GM19238 (cell line): Measurements from ENCODE around the gene RBMS3.
"Not testable (repeated sequence)": the region's sequence is repeated elsewhere in the genome, so short reads cannot be mapped to it uniquely, and the experiment has no call there.

ENCODE experiments used
- DNase-seq: peaks from one replicate; pipeline ENCODE4 v3.0.0; 2011; ENCODE audit warnings: low spot score; ENCODE audit not compliant: insufficient read length

Gene RBMS3

DNA sequence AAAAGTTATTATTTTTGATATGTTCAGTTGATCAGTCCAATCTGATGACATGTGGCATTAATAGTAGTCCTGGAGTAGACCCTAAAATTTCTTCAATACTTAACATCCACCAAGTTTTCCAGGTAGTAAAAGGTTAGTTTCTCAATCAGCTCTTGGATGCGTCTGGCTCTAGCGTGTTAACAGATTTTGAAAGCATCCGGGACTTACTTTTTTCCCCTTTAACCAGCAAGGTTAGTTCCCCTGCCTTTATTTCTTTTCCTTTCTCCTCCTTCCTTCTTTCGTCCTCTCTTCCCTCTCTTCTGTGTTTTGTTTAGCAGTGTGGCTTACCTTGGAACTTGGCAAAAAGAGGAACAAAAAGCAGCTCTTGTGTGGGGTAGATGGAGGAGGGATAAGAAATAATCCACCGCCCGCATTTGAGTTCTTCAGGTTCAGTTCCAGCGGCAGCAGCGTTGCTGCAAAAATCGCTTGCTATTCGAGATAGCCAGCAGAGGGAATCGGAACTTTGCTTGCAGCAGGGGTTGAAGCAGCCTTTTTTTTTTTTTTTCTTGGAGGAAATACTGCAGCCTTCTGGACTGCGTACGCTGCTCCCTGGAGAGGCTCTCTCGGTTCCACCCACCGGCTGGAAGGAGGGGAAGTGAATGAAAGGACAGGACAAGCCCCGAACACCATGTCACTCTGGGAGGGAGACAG is at the start of gene RBMS3:
Gene RBMS3, plus strand, starts transcription at position 668 of the 690 bp plus-strand sequence.
- no peak for DNase-seq

DNA sequence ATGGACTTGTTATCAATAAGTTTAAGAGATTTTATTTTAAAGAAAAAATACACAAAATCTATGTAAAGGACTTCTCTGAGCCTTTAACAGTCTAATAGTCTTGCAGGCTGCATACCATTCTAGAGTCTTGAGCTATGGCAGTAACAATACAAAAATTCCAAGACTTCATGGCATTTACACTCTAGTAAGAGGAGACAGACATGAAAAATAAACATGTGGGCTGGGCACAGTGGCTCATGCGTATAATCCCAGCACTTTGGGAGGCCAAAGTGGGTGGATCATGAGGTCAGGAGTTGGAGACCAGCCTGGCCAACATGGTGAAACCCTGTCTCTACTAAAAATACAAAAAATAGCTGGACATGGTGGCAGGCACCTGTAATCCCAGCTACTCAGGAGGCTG is 47.7 kb upstream of the RBMS3 start:
- not testable (repeated sequence) for DNase-seq

DNA sequence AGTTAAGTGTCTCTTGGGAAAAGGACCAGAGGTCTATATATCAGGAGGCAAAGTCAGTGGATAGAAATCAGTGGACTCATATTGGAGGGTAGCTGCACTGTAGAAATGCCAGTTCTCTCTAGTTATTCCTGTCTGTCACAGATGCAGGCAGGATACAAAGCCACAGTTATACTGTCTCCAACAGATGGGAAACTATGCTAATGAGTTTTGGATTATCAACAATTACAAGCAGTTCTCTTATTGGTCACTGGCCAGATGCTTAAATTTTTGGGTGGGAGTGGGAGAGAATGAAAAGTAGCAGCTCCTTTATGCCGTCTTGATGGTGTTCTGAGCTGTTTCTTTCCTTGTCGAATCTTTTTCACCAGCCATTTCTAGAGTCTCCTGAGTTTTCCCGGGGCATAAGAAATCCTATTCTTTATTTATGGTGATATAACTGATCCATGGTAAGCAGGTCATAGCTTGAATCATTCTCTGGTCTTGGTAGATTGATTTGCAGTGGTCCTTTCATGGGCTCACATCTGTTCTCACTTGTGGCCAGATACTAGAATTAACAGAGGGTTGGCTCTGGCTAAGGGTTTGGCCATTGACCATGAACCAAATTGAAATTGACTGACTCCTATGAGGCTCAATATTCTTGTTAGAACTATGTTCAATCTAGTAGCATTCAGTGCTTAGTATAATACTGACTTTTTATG is 44.6 kb upstream of the RBMS3 start:
- DNase-seq: no peak

DNA sequence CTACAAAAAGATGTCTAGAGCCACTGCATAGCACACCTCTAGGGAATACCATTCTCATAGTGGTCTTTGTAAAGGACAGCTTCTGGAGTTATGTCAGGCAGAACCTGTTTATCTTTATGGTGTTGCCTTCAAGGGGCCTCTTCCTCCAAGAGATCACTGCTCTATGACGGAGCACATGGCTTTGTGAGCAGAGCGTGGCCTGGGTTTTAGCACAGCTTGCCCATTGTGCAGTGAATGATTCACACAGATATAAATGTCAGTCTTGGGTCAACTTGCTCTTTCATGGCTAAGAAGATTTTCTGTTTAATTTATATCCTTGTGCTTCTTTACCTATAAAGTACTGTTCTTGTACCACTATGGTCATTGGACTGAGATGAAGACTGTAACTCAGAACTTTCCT is 41.5 kb upstream of the RBMS3 start:
- no peak for DNase-seq

DNA sequence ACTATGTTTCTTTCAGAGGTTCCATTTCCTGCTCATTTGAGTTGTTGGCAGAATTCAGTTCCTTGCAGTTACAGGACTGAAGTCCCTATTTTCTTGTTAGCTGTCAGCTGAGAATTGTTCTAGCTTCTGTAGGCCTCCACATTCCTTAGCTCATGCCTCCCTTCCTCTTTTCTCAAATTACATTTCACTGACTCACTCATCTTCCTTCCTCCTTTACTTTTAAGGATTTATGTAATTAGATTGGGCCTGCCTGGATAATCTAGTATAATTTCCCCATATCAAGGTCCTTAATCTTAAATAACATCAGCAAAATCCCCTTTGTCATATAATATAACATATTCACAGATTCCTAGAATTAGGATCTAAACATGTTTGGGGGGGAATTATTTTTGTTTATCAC is 40.6 kb upstream of the RBMS3 start:
- DNase-seq: no peak

DNA sequence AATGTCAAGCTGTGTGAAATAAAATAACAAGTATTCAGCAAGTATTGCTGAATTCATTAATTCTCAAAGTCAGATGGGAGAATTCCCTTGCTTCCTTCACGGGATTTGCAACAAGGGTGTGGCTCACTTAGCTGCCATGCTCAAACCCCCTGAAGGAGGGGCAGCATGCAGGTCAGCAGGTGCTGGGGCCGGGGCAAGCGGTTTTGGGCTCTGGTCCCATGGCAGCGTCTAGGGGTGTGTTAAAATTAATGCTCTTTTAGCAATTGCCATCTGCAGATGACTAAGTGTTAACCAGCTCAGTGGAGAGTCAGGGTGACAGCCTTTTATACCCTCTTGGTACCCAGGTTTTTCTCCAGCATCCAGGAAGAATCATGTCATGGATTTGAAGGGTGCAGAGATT is 40.0 kb upstream of the RBMS3 start:
- DNase-seq: no peak

DNA sequence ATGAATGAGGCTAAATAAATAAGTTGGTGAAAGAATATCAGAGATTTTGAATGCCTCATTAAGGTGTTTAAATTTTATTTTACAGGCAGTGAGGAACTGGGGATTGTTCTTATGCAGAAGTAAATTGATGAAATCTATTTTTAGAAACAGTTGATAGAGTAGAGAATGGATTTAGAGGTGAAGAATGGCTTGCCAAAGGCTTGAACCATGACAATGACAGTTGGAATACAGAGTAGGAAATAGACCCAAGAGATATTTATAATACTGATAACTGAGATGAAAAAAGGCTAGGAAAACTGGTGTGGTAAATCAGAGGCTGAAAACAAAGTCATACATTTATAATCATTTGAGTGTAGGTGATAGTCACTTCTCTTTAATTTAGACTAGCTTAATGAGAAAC is 39.0 kb upstream of the RBMS3 start:
- DNase-seq: no peak

DNA sequence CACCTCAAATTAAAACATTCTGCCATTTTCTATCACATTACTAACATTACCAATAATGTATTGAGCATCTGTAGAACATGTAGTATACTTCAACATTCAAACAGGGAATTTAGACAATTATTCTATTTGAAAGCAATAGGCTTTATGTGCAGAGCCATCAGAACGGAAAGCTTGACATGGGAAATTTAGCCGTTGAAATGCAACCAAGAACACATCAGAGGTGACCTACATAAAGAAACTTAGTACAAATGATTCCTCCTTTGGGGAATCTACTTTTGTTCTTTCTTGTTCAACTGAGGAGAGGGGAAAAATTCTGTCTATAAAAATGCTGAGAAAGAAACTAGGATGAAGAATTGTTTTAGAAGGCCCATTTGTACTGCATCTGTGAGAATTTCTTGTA is 38.6 kb upstream of the RBMS3 start:
- no peak for DNase-seq

DNA sequence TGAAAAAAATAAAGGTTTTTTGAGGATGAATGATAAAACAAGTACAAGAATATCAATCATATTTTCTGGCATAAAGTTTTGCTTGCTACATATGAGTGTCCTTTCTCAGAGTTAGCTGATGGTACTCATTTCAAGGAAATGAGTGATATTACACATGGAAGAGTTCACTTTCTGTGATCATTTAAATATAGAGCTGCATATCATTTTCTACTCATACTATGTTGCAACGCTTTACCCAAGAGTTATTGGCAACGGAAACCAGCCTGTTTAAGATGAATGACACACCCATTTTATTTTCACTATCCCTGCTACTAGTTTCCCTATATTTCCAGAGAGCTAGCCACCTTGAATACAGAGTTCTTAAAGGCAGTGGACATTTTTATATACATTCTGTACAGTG is 35.4 kb upstream of the RBMS3 start:
- no peak for DNase-seq

DNA sequence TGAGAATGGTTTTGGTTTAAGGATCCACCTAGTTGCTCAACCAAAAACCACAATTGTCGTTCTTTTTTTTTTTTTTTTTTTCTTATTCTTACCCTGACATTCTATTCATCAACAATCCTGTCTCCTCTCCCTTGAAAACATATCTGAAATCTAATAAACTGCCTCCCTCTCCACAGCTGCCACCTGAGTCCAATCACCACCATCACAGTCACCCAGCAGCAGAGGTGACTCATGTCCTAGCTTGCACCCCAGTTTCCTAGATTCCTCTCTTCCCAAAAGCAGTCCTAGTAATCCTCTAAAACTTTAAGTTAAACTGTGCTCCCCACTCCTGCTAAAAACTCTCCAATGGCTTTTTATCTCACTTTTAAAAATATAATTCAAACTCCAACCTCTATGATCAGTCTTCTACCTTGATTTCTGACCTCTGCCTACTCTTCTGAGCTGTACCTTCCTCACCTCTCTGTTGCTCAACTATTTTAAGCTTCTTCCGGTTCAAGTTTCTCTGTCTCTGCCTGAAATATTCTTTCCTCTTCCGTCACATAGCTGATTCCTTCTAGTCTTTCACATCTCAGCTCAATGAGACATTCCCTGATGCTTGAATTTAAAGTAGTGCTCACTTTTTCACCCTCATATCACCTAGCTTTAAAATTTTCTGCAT is 33.7 kb upstream of the RBMS3 start:
- DNase-seq: no peak

DNA sequence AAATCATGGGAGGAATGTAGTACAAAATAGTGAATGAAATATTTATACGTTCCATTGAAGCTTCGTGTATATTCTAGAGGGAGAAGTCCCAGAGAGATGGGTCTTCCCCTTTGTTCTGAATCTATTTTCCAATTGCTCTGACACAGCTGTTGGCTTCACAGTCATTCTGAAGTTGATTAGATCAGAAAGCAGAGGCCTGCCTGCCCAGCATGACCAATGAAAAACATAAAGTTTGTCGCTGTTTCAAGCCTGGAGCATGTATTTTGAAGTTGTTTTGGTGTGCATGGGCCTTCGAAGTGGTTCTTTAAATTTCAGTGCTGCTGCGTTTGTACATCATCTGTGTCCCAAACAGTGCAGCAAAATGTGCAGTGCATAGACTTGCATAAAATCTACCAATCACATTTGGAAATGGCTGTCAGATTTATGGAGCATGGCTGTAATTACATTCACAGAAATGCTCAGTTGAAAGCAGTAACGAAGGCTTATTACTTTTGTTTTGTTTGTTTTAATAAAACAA is 31.0 kb upstream of the RBMS3 start:
- no peak for DNase-seq

DNA sequence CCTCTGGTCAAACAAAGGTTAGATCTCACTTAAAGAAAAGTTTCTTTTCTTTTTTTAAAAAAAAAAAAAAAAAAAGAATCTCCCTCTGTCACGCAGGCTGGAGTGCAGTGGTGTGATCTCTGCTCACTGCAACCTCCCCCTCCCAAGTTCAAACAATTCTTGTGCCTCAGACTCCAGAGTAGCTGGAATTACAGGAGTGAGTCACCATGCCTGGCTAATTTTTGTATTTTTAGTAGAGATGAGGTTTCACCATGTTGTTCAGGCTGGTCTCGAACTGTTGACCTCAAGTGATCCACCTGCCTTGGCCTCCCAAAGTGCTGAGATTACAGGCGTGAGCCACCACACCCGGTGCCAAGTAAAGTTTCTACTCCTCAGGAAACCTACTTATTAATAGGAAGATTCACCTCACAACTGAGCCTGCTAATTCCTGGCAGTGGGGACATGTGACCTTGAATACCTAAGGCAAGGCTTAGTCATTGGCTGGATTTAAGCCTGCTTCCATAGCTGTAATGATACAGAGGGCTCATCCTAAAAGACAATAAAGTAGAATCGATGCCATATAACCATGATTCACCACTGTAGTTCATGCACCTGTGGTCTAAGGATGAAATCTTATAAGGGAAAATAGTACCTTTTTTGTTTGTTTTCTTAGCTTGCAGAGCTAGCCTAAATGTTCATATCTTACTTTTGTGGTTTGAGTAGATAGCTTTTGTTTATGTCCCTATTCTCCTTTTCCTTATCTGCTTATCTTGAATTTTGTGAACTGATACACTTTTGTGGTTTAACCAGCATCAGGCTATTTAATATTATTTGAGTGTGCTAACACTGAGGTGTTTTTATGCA is 24.8 kb upstream of the RBMS3 start:
- no peak for DNase-seq

DNA sequence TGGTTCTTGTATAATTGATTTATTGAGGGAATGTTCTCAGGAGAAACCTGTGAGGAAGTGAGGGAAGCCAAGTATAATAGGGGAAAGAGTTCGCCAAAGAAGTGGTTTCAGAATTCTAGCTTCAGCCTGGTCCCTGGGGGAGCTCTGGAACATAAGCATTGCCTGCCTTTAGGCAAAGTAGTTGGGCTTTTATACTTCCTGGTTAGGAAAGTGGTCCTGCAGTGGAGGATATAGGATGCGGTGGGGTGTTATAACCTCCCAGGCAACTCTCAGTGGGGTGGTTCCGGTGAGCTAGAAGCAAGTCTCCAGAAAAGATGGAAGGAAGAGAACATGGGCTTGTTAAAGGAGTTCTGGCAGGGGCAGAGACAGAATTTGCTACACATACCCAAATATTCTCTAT is 22.7 kb upstream of the RBMS3 start:
- no peak for DNase-seq

DNA sequence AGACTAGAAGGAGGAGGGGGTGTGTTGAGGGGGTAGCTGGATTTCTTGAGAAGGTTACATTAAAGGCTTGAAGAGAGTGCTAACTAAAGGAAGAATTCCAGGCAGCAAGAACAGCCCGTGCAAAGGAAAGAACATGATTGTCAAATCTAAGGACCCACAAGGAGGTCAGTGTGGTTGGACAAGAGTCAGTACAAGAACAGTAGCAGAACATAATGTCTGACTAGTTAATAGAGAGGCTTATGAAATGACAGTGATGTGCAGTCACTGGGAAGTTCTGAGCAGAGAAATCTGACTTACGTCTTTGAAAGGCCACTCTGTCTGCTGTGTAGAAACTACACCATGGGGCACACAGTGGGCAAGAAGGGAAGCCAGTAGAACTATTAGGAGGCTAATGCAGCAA is 19.8 kb upstream of the RBMS3 start:
- DNase-seq: no peak

DNA sequence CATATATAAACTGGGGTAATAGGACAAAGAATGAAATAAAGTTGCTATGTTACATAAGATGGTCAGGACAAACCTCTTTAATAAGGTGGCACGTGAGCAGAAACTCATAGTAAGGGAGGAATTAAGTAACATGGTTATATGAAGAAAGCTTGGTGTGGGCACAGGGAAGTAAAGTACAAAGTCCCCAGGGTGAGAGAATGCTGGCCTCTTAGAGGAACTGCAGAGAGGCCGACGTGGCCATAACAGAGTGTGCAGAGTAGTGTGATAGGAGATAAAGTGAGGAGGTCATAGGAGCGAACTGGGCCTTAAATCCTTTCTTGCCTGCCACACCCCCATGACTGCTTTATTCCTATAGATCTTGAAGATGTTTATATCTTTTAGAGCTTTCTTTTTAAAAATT is 17.4 kb upstream of the RBMS3 start:
- DNase-seq: no peak

DNA sequence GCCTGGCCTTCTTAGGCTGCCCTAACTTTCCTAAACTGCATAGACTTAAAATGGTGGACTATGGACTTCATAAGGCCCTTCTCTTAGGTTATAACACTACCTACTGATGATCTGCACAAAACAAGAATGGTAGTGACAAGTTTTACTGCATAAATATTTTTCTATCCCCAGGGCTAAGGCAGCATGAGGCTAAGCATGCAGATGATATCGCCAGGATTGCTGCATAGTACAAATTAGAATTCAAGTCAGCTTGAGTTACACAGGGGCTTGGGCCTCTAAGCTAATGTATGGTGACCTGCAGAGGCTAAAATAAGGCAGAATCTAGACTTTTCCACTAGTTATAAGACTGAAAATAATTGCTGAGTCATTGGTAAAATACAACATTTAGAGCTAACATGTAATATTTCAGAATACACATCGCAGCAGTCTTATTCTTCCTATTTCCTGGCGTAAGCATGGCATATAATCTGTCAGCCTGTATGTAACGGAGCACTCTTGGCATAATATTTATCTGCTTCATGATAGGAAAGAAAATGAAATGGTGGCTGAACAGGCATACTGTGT is 15.3 kb upstream of the RBMS3 start:
- no peak for DNase-seq

DNA sequence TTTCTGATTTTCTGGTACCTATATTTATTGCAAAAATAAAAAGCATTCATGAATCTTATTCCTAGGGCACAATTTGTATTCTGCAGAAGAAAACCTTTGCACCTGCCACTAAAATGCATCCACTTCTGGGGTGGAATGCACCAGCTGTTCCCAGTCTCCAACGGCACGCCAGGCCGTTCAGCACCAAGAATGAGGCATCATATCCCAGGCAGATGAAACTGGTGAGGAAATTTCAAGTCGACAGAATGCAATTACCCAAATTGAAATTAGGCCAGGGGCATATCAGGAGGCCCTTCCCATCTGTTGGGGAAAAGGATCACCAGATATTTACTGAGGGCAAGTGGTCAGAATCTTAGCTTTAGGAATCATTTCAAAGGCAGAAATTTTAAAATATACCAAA is 13.6 kb upstream of the RBMS3 start:
- no peak for DNase-seq

DNA sequence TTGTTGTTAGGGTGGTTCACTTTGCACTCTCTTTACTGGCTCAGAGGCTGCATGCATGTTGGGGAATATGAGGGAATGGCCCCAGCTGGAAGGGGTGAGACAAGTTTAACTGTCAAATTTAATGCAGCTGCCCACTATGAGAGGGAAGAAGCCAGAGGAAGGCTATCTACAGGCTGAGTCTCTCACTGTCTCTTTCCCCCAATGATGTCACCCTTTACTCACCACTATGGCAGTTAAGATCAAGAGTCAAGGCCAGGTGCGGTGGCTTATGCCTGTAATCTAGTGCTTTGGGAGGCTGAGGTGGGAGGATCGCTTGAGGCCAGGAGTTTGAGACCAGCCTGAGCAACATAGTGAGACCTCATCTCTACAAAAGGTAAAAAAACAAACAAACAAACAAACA is 12.2 kb upstream of the RBMS3 start:
- DNase-seq: no peak

DNA sequence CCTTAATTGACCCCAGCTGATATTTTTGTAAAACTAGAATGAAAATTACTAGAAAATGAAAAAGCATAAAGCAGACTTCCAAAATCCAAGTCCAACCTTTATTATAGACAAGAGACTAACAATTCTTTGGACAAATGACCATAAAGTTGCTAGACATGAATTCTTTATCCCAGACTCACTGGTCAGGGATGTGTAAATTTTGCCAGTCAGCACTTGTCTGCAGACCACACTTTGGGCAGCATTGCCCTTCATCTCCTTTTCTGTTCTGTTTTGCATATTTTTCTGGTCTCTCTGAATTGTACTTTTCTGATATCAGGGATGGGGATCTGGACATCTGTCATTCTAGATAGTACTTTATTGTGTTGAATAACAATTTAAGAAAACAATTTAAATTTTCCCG is 10.1 kb upstream of the RBMS3 start:
- no peak for DNase-seq

DNA sequence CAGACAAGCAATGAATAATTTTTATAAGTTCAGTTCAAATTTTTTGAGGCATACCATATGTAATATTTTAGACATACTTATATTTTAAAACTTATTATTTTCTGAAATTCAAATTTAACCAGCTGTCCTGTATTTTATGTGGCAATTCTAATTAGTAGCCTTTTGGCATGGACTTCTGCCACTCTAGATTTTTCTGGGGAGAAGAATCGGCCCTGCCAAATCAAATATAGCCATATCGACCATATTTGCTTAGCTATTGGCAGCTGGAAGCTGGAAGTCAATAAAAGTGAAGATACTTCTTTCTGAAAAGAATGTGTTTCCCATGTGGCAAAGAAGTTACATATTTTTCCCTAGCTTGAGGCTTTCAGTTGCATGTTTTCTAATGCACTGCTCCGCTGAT is 9.4 kb upstream of the RBMS3 start:
- DNase-seq: no peak

DNA sequence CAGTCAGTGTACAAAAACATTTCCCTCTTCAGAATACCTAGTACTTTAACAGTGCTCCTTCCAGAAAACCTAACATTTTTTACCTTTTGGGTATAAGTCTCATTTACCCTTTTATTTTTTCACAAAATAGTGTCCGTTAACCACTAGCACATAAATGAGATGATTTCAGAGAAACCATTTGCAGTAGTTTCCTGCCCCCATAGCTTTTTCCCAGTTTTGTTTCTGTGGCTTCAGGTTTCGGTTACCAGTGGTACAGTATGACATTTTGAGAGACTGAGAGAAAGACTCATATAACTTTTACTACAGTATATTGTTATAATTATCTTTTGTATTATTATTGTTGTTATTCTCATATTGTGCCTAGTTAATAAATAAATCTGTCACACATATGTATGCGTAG is 6.2 kb upstream of the RBMS3 start:
- no peak for DNase-seq
